CD4-positive, alpha-beta T cell treated with Interleukin-4 for 4 hours (primary cell): ENCODE results near the gene PLA2R1.
A peak's percentile ranks its signal among the peaks of the same experiment; 100 is the strongest.
"Not testable (repeated sequence)": the region's sequence is repeated elsewhere in the genome, so short reads cannot be mapped to it uniquely, and the experiment has no call there.

Experiments used
- DNase-seq: peaks from one replicate; pipeline ENCODE4 v3.0.0-alpha.2; 2020

The PLA2R1 gene

DNA sequence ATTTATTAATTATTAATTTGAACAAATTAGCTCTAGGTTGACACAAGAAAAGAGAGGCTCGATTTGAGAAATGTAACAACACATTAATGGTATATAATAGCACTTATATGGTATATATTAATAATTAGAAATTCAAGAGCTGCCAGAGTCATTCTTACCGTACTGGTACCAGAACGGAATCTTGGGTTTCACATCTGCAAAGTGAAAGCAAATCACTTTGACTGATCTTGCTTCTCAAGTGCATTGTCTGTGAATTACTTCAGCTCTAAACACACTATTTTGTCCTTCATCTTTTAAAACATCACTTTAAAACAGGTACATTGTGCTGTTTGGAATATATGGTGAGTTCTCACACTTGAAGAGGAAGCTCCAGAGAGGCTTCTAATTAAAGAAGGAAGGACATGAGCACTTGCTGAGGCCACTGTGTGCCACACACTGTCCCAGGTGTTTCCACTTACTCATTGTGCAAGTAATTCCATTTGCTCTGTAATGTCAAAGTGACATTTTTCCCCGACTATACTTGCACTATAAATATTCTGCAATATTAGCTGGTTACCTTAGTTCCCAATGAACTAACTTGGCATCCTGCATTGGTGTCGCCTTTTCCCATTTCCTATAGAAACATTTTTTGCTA lies 85.8 kb downstream of the PLA2R1 start:
- DNase-seq, result no peak

DNA sequence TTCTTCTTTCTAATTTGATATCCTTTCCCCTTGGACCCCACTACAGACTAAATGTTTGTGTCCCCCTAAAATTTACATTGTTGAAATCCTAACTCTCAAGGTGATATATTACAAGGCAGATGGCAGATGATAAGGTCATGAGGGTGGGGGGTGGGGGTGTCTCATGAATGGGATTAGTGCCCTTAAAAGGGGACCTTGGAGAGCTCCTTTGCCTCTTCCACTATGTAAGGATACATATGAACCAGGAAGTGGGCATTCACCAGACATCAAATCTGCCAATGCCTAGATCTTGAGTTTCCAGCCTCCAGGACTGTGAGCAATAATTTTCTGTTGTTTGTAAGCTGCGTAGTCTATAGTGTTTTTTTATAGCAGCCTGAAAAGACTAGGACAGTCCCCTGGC lies 89.1 kb downstream of the PLA2R1 start:
- DNase-seq, result no peak

DNA sequence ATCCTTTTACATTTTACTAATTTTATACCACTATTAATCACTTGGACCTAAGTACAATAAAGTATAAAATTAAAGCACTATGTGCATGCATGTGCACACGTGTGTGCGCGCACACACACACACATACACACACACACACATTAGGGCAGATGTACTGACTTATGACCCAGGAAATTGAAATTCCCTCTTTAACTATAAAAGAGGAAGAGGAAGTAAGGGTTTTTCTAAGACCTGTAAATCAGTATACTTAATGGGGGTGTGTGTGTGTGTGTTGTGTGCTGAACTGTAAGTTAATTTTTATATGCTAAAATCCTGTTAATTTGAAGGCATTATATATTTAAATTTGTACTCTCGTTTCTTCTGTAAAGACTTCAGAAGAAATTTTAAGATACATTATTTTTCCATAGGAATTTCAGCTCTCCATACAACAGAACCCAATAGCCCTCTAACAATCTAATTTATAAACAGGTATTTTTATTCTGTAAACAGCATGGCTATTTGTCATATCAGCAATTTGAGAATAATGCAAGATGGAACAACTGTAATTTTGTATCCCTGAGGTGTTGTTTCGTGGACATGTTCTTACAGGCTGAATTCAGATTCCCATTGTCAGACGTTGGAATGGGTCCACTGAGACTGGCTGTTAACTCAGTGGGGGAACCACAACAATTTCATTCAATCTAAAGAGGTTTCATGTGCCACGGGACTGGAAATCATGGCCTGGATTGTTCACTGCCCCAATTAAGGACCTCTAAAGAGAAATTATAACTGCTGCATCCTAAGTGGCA lies 90.9 kb downstream of the PLA2R1 start:
- no peak for DNase-seq

DNA sequence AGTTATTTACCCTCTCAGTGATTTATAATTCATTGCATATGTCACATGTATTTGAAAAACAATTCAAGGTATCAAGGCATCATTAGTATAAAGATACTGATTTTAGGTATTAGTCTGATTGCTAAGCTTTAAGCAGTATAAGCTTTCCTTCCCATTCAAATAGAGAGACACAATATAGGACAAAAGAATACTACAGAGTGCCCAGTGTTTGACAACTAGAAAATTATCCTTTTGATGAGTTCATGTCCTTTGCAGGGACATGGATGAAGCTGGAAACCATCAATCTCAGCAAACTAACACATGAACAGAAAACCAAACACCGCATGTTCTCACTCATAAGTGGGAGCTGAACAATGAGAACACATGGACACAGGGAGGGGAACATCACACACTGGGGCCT lies 91.9 kb downstream of the PLA2R1 start:
- not testable (repeated sequence) for DNase-seq

DNA sequence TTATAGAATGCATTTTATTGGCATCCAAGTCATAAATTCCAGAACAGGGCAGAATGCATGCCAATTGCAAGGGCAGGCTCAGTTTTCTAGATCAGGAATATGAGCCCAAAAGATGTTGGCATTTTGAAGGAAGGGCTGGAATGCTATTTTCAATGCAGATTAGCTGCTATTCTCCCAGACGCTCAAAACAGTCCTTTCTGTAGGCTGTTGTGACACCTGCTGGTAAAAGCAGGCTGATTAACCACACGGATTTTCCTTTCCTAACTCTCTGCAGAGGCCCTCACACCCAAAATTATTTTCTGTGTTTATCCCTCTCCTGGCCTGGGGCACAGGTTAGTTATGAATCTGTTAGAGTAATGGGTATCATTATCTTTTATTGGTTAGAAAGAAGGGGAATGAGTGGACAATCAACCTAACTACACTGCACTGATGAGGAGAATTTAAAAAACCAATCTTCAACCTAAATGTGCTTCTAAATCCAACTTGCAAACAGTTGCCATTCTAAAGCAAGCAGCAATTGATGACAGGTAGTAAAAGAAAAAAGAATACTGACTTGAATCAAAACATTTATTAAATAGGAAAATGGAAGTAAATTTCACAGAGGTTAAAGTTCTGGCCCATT lies 94.0 kb downstream of the PLA2R1 start:
- peak; percentile 16 for DNase-seq

DNA sequence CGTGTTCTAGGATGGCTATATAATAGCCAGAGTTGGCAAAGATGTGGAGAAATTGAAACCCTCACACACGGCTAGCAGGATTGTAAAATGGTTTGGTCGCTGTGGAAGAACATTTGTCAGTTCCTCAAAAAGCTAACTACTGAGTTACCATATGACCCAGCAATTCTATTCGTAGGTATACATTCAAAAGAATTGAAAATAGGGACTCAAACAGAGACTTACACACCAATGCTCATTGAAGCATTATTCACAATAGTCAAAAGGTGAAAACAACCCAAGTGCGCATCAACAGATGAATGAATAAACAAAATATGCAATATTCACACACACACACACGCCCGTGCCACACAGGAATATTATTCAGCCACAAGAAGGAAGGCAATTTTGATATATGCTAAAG lies 98.7 kb downstream of the PLA2R1 start:
- no peak for DNase-seq

DNA sequence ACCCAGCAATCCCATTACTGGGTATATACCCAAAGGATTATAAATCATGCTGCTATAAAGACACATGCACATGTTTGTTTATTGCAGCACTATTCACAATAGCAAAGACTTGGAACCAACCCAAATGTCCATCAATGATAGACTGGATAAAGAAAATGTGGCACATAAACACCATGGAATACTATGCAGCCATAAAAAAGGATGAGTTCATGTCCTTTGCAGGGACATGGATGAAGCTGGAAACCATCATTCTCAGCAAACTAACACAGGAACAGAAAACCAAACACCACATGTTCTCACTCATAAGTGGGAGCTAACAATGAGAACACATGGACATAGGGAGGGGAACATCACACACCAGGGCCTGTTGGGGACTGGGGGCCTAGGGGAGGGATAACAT lies 99.9 kb downstream of the PLA2R1 start:
- DNase-seq, result not testable (repeated sequence)

DNA sequence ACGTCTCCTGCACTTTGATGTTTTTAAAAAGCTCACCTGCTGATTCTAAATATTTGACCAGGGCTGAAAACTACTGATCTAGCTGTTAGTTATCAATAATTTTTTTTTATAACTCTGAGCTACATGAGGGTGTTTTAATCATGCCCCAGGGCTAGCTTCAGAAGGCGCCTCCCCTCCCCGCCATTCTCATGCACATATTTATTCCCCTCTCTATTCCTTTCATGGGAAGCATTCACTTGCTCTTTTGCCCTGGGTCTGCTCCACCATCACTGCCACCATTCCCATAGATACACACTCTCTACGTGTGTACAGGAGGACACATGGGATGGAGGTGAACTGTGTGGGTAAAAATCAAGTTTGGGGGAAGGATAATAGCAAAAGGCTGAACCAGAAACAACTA lies 101.0 kb downstream of the PLA2R1 start:
- DNase-seq, result no peak

DNA sequence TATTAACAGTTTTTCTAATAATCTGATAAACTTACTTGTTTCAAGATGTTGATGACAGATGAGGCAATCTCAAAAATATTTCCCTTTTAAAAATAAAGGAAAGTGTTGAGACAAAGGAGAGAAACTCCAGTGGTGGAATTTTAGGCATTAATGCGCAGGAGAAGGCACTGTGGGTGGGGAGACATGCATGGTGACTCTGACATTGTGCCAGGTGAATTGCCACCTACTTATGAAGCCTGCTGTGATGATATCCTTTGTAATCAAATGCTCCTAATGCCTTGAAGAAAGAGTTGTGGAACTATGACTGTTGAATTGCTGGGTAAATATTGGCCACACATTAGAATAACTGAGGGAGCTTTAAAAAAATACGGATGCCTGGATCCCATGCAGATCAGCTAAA lies 101.4 kb downstream of the PLA2R1 start:
- DNase-seq, result no peak

DNA sequence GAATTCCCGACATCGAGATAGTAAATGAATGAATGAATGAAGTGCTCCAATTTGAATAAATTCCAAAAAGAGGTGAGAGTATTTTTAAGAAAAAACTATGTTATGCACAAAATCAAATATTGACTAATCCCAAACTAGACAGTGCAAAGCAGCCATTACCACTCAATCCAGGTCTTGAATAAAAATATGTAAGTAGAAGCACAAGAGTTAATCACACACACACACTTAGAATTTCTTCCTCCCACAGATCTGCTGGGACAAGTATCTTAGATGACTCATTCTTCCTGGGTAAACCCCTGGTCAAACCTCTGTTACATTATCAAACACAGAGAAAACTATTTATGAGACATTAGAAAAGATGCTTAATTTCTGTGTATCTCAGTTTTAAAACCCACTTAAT lies 102.0 kb downstream of the PLA2R1 start:
- no peak for DNase-seq

DNA sequence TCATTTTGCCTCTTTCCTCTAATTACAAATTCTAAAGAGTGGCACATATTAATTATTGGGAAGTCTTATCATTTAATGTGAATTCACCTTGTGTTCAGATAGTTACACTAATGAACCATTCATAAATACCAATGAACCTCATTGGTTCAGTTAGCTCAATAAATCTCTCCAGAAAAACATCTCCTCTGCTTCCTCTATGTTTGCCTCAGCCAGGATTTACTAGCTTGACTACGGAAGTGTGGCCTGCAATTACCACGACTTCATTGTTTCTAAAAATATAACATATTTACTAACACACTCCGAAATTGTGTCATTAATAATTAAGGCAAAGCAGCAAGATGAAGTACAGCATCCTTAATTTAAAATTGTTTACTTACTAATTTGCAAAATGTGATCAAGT lies 103.3 kb downstream of the PLA2R1 start:
- DNase-seq, result no peak

DNA sequence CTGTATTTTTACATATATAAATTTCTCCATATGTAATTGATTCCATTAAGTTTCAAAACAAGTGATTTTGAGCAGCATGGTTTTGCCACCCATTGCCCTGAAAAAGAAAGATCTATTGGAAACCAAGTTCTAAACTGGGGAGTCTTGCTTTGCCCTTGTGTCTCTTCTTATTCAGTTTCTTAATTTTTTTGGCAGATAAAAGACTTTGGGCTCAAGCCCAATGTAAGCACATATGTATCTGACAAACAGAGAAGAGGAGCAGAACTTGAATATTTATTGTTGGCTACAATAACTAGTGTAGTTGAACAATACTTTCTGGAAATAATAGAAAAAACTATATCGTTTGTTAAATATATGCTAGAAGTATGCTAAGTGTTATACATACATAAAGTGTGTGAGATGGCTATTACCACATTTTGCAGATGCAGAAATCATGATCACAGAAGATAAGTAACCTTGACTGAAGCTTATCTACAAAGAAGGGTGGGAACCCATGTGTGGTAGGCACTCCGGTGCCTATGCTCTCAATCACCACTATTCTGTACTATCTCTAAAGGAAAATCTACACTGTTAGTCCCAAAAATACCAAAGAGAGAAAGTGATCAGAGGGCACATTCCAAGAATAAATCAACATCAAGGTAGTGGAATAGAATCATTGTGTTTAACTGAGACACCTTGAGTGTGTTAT lies 109.1 kb downstream of the PLA2R1 start:
- DNase-seq, result no peak

DNA sequence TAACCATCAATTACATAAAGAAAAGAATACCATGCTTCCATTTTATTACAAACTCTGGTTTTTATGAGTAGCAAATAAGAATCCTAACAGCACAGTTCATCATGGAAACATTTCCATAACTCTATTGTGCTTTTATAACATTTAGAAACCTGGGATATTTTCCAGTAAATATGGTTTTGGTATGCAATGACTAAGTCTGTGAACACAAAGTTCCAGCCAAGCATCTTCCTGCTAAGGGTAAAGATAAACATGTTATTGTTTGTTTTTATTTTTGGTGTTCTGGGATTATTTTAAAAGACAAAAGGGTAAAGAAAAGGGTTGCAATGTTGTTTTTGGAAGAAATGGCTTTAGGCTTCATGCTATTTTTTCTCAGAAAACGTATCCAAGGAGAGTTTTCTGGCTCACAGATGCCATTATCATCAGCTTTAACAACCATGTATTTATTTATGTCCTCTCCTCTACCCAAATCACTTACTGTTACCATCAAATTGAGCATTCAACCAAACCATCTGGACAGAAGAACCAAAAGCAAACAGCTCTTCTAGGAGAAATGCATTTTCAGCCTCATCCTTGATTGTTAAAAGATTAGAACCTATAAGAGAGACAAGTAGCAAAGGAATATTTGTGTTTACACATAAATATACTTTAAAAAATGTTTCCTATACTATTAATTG lies 116.0 kb downstream of the PLA2R1 start:
- DNase-seq, result no peak

DNA sequence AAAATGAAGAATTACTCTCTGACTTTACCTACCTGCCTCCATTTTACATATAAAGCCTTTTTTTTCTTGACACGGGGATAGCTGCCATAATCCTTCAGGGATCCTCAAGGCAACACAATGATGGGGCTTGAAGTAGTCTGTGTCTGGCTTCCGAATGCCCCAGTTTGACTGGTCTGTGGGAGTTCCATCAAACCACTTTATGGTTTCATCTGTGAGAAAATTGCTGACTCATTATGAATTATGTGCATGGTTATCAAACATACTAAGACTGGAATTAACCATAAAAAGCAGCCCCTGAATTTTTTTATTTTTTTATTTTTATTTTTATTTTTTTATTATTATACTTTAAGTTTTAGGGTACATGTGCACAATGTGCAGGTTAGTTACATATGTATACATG lies 117.5 kb downstream of the PLA2R1 start:
- DNase-seq, result no peak

DNA sequence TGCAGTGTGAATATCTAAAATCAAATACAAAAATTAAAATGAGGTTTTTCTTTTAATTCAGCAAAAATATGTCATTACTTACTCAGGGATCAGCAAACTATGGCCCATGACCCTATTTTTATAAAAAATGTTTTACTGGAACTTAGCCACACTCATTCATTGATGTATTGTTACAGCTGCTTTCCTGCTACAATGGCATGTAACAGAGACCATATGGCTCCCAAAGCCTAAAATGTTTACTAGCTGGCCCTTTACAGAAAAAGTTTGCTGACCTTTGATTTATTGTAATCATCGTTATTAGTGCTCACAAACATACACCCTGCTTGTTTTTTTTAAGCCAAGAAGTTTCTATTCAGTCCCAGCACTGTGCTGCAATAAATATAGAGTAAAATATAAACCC lies 120.3 kb downstream of the PLA2R1 start:
- no peak for DNase-seq

DNA sequence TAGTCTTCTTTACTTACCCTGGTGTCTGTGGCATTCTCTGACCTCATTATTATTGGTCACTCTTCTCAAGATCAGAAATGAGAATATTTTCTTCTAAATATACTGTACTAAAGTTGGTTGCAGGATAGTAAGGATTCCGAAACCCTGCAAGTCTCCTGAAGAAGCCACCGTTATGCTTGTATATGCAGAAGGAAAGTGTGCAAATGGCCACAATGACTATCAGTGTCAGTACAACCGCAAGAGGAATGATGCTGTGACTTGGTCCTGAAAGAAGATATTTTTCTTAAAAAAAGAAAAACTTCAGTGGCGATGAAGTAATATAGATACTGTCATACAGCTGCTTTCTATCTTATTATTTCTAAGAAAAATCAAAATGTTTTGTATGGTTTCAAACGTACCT lies 120.7 kb downstream of the PLA2R1 start:
- no peak for DNase-seq

DNA sequence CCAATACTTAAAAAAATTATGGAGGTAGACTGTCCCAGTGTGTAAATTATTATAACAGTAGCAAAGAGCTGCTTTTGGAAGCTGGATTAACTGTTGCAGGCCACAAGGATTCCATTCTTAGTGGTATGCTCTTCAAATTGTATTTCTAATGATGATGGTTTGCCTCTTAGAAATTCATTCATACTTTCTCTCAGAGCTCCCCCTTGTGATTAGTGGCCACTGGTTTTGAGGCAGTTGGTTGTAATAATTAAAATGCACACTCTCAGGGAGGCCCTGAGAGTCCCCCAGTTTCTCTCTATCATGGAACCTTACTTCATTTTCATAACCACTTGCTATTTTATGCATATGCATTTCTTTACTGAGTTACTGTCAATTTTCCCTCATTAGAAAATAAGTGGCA lies 122.5 kb downstream of the PLA2R1 start:
- DNase-seq, result no peak

DNA sequence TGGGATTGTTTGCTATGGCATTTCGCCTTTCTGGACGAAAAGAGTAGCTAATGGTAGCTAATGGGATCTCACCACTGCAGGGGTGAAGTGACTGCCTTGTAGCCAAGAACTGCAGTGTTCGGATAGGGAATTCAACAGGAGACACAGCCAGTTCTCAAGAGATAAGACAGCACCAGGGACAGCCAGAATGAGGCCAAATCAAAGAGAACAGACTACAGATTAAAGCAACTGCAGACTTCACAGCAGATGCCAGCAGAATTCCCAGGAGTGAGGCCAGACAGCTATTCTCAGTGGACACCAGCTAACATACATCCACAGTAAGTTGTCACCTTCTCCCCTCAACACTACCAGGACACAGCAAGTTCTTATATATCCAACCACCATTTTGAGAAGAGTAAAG lies 124.0 kb downstream of the PLA2R1 start:
- DNase-seq, result no peak

DNA sequence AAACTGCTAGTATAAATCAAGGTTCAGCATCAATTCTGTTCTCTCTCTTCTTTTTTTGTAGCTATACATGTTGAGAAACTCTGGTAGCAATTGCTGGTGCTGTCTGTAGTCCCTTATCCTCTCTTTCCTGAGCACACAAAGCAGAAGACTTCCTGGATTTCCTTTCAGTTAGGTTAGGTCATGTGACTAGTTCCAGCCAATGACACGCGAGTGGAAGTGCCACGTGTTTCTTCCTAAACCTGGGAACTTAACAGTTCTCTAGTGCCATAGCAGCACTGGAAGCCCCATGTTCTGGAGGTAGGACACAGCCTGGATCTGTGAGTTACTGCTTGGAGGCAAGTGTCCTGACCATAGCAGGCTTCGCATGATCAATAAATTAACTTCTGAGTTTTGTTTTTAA lies 125.9 kb downstream of the PLA2R1 start:
- DNase-seq, result no peak

DNA sequence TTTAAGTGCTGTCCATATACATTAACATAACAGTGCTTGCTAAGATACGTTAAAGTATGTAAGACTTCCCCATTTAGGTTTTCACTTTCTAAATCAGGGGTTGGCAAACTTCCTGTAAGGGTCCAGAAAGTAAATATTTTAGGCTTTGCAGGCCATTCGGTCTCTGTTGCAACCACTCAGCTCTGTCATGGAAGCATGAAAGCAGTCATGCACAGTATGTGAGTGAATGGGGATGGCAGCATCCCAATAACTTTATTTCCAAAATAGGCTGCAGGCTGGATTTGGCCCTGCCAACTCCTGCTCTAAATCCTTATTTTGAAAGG lies 128.7 kb downstream of the PLA2R1 start:
- DNase-seq, result no peak

DNA sequence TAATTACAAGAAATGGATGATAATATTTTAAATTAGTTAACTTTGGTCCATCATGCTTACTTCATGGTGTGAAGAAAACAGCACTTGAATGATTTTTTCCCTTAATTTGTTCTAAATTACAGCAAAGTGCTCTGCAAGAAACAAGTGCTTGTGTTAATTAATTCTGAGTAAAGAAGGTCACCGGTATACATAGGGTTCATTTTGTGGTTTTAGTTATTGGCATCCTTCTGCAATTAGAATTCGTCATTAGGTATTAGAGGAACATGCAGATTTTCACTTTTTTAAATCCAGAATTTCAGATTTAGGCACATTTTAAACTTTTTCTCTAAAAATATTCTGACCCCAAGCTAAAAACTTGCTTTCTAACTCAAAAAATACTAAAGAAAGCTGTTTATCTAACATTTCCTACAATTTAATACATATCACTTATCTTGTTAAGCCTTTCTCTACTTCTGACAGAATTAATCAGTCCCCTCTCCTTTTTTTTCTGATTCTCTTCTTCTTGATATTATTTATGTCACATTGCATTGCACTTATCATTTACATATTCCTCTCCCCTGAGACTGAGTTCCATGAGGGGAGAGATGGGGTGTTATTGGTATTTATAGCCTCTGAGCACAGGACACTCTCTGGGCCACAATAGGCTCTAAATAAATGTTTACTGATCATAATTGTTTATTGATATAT lies 129.2 kb downstream of the PLA2R1 start:
- no peak for DNase-seq

DNA sequence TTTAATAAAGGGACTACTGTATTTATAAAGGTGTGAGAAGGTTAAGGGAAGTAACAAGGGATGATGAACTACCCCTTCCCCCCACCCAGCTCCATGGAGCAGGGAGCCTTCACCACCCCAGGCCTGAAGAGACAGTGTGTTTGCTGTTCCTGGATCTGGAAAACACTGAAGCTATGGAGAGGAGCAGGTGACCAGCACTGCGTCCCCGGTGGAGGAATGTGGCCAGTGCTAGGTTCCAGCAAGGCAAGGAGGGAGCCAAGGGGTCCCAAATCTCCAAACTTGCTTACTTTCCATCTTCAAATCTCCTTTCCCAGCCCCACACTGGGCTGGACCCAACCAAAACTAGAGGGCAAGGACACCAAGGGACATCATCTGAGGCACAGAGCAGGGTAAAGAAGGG lies 135.7 kb downstream of the PLA2R1 start:
- DNase-seq, result no peak

DNA sequence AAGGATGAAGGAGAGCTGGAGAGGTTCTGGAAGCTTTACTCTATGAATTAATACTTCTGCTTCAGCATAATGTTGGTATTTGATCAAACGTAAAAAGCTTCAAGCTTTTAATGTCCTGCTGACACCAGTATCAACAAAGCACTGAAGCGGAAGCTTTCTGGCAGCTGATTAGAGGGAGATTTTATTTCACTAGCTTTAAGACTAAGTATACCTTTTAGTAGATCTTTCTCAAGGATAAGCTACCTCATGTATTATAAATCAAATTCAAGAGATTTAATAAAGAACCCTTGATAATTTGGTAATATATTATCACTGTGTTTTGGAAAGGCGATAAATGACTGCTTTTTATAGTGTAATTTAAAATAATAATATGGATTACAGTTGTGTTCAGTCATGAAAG lies 136.4 kb downstream of the PLA2R1 start:
- no peak for DNase-seq
